ENCODE measurements around the gene FBXL19. TPM values are rescaled to one million over a fixed set of nuclear protein-coding genes. Genes with fewer than 3 reads are reported as not detected.

FBXL19 gene
- total and polyA plus RNA-seq, 8 donors = 11.2 to 26.8 (median 19.5) TPM

DNA sequence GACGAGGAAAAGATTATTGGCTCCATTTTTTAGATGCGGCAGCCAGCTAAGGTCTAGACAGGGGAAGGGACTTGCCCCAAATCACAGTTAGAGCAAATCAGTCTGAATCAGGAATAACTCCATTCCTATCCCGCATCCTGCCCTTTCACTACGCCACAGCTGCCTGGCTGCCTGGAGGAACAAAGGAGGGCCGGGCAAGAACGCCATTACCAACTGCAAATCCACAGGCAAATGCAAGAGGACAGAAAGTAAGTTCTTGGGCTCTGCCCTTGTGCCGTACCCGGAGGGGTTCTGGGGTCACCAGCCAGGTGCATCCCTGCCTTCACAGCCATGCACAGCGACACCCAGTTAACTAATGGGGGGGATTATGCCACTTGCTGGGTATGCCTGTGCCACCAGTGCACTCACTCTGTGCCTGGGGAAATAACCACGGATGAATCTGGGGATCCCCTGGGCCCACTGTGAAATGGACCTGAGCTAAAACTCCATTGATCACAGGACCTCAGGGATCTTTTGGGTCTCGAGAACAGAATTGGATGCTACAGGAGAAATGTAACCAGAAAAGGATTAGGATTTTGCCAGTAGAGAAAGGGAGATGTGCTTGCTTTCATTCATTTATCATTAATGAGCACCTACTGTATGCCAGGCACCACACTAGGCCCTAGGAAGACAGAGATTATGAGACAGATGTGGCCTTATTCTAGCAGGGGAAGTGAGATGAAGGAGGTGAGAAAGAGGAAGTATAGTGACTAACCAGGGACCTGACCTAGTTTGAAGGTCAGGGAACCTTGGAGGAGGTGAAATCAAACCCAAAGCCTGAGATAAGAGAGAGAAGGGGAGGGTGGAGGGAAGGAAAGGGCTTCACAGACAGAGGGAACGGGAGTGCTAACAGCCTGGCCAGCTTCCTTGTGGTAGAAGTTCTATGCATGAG lies 47.2 kb upstream of the FBXL19 start:
- peak; percentile 1 for ATAC-seq
- intact Hi-C loops (cut with DNase I) = no loop called here
- Histone ChIP-seq H3K27ac (peak overlapping the region; percentile 94 to 97), H3K4me3 (peak overlapping the region; percentile 84 to 93), H3K27me3 (no peaks in the 10 kb centered on the region), H3K9me3 (no peaks in the 10 kb centered on the region), H3K4me1 (peaks cover 15 to 27% of the 10 kb centered on the region in 2 donors), H3K36me3 (peaks cover 0 to 7% of the 10 kb centered on the region in 2 donors)
- TF ChIP-seq, protein P1, sequence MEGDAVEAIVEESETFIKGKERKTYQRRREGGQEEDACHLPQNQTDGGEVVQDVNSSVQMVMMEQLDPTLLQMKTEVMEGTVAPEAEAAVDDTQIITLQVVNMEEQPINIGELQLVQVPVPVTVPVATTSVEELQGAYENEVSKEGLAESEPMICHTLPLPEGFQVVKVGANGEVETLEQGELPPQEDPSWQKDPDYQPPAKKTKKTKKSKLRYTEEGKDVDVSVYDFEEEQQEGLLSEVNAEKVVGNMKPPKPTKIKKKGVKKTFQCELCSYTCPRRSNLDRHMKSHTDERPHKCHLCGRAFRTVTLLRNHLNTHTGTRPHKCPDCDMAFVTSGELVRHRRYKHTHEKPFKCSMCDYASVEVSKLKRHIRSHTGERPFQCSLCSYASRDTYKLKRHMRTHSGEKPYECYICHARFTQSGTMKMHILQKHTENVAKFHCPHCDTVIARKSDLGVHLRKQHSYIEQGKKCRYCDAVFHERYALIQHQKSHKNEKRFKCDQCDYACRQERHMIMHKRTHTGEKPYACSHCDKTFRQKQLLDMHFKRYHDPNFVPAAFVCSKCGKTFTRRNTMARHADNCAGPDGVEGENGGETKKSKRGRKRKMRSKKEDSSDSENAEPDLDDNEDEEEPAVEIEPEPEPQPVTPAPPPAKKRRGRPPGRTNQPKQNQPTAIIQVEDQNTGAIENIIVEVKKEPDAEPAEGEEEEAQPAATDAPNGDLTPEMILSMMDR (IDR thresholded peaks at IDR 0.05) = no peak
- DNase-seq = no peak

DNA sequence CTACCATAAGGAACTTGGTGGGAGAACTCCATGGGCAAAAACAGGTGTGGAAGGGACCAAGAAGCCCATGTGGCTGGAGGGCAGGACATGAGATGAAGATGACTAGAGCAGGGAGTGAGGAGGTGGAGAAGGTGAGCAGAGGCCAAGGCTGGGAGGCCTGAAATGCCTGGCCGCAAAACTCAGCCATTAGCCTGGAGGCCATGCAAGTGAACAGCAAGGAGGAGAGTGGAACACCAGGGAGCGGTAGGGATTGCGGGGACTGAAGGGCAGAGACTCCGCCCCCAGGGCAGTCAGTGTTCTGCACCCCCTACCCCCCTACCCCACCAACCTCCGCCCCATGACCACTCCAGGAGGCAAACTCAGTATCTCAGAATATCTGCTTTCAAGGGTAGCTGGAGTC lies 46.5 kb upstream of the FBXL19 start:
- Histone ChIP-seq H3K36me3 (peaks cover 0 to 9% of the 10 kb centered on the region in 2 donors), H3K27me3 (no peaks in the 10 kb centered on the region), H3K27ac (peak overlapping the region; percentile 94 to 97), H3K4me3 (peak overlapping the region in 1 of 2 donors; percentile 93), H3K4me1 (peaks cover 15 to 27% of the 10 kb centered on the region in 2 donors), H3K9me3 (no peaks in the 10 kb centered on the region)
- DNase-seq (no peak), ATAC-seq (no peak)
- TF ChIP-seq, protein P1 (IDR thresholded peaks at IDR 0.05) = no peak
- intact Hi-C loops (cut with DNase I) = no loop called here

DNA sequence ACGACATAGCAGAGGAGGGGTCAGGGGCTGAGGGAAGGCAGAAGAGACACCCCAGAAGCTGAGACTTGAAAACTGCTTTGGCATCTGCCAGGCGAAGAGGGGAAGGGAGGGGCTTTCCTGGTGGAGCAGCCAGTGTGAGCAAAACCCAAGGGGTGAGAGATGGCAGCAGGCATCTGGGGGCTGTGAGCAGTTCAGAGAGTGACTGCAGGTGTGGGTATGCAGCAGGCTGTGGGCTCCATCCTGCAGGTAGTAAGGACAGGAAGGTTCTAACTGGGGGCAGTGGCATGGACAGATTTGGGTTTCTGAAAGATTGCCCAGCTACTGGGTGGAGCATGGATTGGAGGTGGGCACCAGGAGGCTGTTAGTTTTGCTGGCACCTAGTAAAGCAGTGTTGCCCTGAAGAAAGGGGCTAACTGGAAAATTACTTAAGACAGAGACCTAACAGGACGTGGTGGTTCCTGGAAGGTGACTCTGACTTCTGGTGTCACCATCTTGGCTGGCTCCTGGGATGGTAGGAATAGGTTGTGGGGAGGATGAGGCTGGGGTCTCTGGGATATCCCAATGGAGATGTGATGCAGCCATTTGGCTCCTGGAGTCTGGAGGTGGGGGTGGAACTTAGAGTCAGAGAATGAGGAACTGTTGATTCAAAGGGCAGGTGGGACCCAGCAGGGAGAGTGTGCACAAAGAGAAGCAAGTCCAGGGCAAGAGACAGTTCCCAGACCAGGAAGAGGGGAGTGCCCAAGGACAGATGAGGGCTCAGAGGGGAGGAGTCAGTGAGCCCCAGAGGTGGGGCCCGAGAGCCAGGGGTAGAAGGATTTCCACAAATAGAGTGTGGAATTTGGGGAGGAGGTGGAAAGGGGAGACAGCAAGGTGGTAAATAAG lies 40.7 kb upstream of the FBXL19 start:
- H3K4me1 ChIP-seq = no peaks in the 10 kb centered on the region
- H3K27me3 ChIP-seq = no peaks in the 10 kb centered on the region
- peaks cover 0 to 40% of the 10 kb centered on the region in 2 donors for H3K36me3 ChIP-seq
- ATAC-seq = no peak
- DNase-seq = peak in 1 of 4 donors; percentile 23
- H3K9me3 ChIP-seq = no peaks in the 10 kb centered on the region
- H3K4me3 ChIP-seq = no peak overlapping the region
- no peak overlapping the region for H3K27ac ChIP-seq
- intact Hi-C loops (cut with DNase I) = no loop called here
- TF ChIP-seq, protein P1 (IDR thresholded peaks at IDR 0.05) = no peak

DNA sequence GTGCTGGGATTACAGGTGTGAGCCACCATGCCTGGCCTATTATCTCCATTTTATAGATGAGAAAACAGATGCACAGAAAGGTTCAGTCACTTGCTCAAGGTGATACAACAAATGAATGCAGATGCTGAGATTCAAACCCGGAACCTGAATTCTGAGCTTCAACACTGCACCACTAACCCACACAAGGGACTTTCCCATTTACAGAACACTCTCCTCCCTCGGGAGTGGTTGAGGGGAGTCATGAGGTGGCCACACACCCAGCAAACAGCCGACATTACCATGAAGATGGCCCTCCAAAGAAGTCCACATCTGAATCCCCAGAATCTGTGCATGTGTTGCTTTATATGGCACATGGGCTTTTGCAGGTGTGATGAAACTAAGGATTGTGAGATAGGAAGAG lies 38.6 kb upstream of the FBXL19 start:
- H3K27ac ChIP-seq = no peak overlapping the region

More for the DNA sequence above, 38.6 kb upstream of the FBXL19 start:
- H3K4me1 ChIP-seq = no peaks in the 10 kb centered on the region
- TF ChIP-seq, protein P1 (IDR thresholded peaks at IDR 0.05) = no peak
- intact Hi-C loops (cut with DNase I) = no loop called here
- no peaks in the 10 kb centered on the region for H3K9me3 ChIP-seq
- no peak for ATAC-seq
- no peak overlapping the region for H3K4me3 ChIP-seq
- H3K36me3 ChIP-seq = peaks cover 0 to 54% of the 10 kb centered on the region in 2 donors
- no peaks in the 10 kb centered on the region for H3K27me3 ChIP-seq
- DNase-seq = no peak

Measured in left lung (tissue), 10 donors.